Measurements from ENCODE around the gene ATXN7L2. TPM values are rescaled to one million over a fixed set of nuclear protein-coding genes. Genes with fewer than 3 reads are reported as not detected.

Gene ATXN7L2
- 1.9 and 2.1 TPM in 2 replicates for total RNA-seq

GRCh38 chr1:109483672-109484518 is at the start of gene ATXN7L2:
Gene ATXN7L2 (plus strand): TSS chr1:109483905. CDS start chr1:109483954, 49 bp downstream.

GRCh38 chr1:109466452-109467300 is 17.0 kb upstream of the ATXN7L2 start, which contains the start of gene SYPL2:
Gene SYPL2 (plus strand): TSS chr1:109466546. CDS start chr1:109466844, 298 bp downstream.

GRCh38 chr1:109493805-109494539 is 10.3 kb downstream of the ATXN7L2 start, which contains the start of gene CYB561D1:
Gene CYB561D1 (plus strand): TSS chr1:109494094. CDS start chr1:109494140, 46 bp downstream.

GRCh38 chr1:109509176-109510134 is 25.8 kb downstream of the ATXN7L2 start, which contains the start of gene AMIGO1:
Gene AMIGO1 (minus strand): TSS chr1:109509727. CDS start chr1:109508912, 815 bp downstream.

GRCh38 chr1:109539676-109540075 is 56.0 kb downstream of the ATXN7L2 start, which contains the start of gene GPR61:
Gene GPR61 (plus strand): TSS chr1:109539872. CDS start chr1:109543023, 3,151 bp downstream.

Other genes with a start within 250 kb of the ATXN7L2 start
- gene CELSR2, start 234.4 kb upstream of the ATXN7L2 start, total RNA-seq: 0.65 and 0.76 TPM in 2 replicates
- 7.5 and 12.3 TPM in 2 replicates for gene PSRC1, start 200.8 kb upstream of the ATXN7L2 start, total RNA-seq
- gene MYBPHL, start 176.9 kb upstream of the ATXN7L2 start, total RNA-seq: not detected in 2 replicates
- gene SORT1, start 86.0 kb upstream of the ATXN7L2 start, total RNA-seq: 15.3 and 19.6 TPM in 2 replicates
- gene PSMA5, start 57.5 kb upstream of the ATXN7L2 start, total RNA-seq: 79.8 and 93.9 TPM in 2 replicates
- not detected in 2 replicates for gene SYPL2, start 17.4 kb upstream of the ATXN7L2 start, total RNA-seq
- 3.3 and 4.5 TPM in 2 replicates for gene CYB561D1, start 10.2 kb downstream of the ATXN7L2 start, total RNA-seq
- gene AMIGO1, start 25.8 kb downstream of the ATXN7L2 start, total RNA-seq: 0.65 and 0.76 TPM in 2 replicates
- gene GPR61, start 56.0 kb downstream of the ATXN7L2 start, total RNA-seq: not detected in 2 replicates
- gene GNAI3, start 64.7 kb downstream of the ATXN7L2 start, total RNA-seq: 19.2 and 21.9 TPM in 2 replicates
- gene GNAT2, start 135.7 kb downstream of the ATXN7L2 start, total RNA-seq: 0.32 TPM in 1 of 2 replicates, not detected in the other
- gene AMPD2, start 135.9 kb downstream of the ATXN7L2 start, total RNA-seq: 41.3 and 51.7 TPM in 2 replicates
- gene GSTM4, start 172.2 kb downstream of the ATXN7L2 start, total RNA-seq: 1.5 and 2.3 TPM in 2 replicates
- gene GSTM2, start 184.2 kb downstream of the ATXN7L2 start, total RNA-seq: 0.32 and 4.3 TPM in 2 replicates
- gene GSTM1, start 203.9 kb downstream of the ATXN7L2 start, total RNA-seq: 0.32 and 2.6 TPM in 2 replicates
- gene GSTM5, start 228.3 kb downstream of the ATXN7L2 start, total RNA-seq: 0.65 and 0.76 TPM in 2 replicates